ENCODE results near the gene TBP.
"Not testable (repeated sequence)": the region's sequence is repeated elsewhere in the genome, so short reads cannot be mapped to it uniquely, and the experiment has no call there.

The TBP gene

GRCh38 chr6:170554013-170554795, at the start of gene TBP:
TSS of gene TBP (plus strand) at chr6:170554369. CDS start at chr6:170557030, 2,661 bp downstream.
- peak; percentile 96 for DNase-seq (ENCODE audit: low read depth in 2 of 2)

- no peak for DNase-seq (ENCODE audit: low read depth in 2 of 2)
These were observed 49.7 kb upstream of the TBP start for GRCh38 chr6:170504479-170504878.

- DNase-seq (ENCODE audit: low read depth in 2 of 2): no peak
These were observed 48.9 kb upstream of the TBP start for GRCh38 chr6:170505306-170505705.

GRCh38 chr6:170506446-170506845, 47.7 kb upstream of the TBP start:
- DNase-seq (ENCODE audit: low read depth in 2 of 2): no peak

GRCh38 chr6:170507728-170508127, 46.4 kb upstream of the TBP start:
- not testable (repeated sequence) for DNase-seq (ENCODE audit: low read depth in 2 of 2)

- not testable (repeated sequence) for DNase-seq (ENCODE audit: low read depth in 2 of 2)
These were observed 45.9 kb upstream of the TBP start for GRCh38 chr6:170508275-170508674.

GRCh38 chr6:170508892-170509722, 45.1 kb upstream of the TBP start:
- DNase-seq (ENCODE audit: low read depth in 2 of 2): not testable (repeated sequence)

- DNase-seq (ENCODE audit: low read depth in 2 of 2): no peak
These were observed 44.5 kb upstream of the TBP start for GRCh38 chr6:170509723-170510018.

- DNase-seq (ENCODE audit: low read depth in 2 of 2): no peak
These were observed 43.5 kb upstream of the TBP start for GRCh38 chr6:170510631-170511030.

- DNase-seq (ENCODE audit: low read depth in 2 of 2): no peak
These were observed 41.9 kb upstream of the TBP start for GRCh38 chr6:170512249-170512648.

GRCh38 chr6:170514908-170515307, 39.3 kb upstream of the TBP start:
- no peak for DNase-seq (ENCODE audit: low read depth in 2 of 2)

- DNase-seq (ENCODE audit: low read depth in 2 of 2): peak; percentile 39 to 44
These were observed 37.2 kb upstream of the TBP start for GRCh38 chr6:170516783-170517616.

- DNase-seq (ENCODE audit: low read depth in 2 of 2): no peak
These were observed 31.5 kb upstream of the TBP start for GRCh38 chr6:170522565-170523183.

GRCh38 chr6:170523256-170524171, 30.7 kb upstream of the TBP start:
- DNase-seq (ENCODE audit: low read depth in 2 of 2): no peak

- DNase-seq (ENCODE audit: low read depth in 2 of 2): no peak
These were observed 30.0 kb upstream of the TBP start for GRCh38 chr6:170524172-170524502.

GRCh38 chr6:170525795-170526194, 28.4 kb upstream of the TBP start:
- DNase-seq (ENCODE audit: low read depth in 2 of 2): no peak

- not testable (repeated sequence) for DNase-seq (ENCODE audit: low read depth in 2 of 2)
These were observed 26.2 kb upstream of the TBP start for GRCh38 chr6:170527995-170528394.

- peak; percentile 34 to 47 for DNase-seq (ENCODE audit: low read depth in 2 of 2)
These were observed 24.2 kb upstream of the TBP start for GRCh38 chr6:170529839-170530469.

- DNase-seq (ENCODE audit: low read depth in 2 of 2): no peak
These were observed 21.2 kb upstream of the TBP start for GRCh38 chr6:170532867-170533488.

- DNase-seq (ENCODE audit: low read depth in 2 of 2): no peak
These were observed 20.4 kb upstream of the TBP start for GRCh38 chr6:170533792-170534191.

Measured in fibroblast of skin of left quadriceps (primary cell).